BJ (cell line): ENCODE results near the gene KLHDC7B. TPM values are rescaled to one million over a fixed set of nuclear protein-coding genes. Genes with fewer than 3 reads are reported as not detected.

Experiments used
- CTCF ChIA-PET: fragments of 350-600 bp; formaldehyde crosslinking; extraction: SDS; loops from one replicate; lab custom pipeline; 2021; ENCODE audit warnings: antibody characterized with exemption, inconsistent platforms; lab: Yijun Ruan, JAX
- POLR2A ChIA-PET: fragments of 300-600 bp; sonication (Branson Sonifier 250); formaldehyde crosslinking; extraction: SDS; loops from one replicate; lab custom pipeline; 2021; ENCODE audit warnings: antibody characterized with exemption; lab: Charles Lee
- DNase-seq: peaks from one replicate; pipeline ENCODE4 v3.0.0-alpha.2; 2011; ENCODE audit warnings: low read depth
- H3K27me3 ChIP-seq: 2 replicates; pipeline ENCODE4 v1.6.0; 2011; ENCODE audit warnings: low read length; ENCODE audit not compliant: control insufficient read depth, insufficient read depth
- H3K36me3 ChIP-seq: 2 replicates; pipeline ENCODE4 v1.5.1; 2011; ENCODE audit warnings: low read length; ENCODE audit not compliant: control insufficient read depth, insufficient read depth
- H3K4me3 ChIP-seq: 2 replicates; pipeline ENCODE4 v1.5.1; 2011; ENCODE audit warnings: low read depth, mild to moderate bottlenecking, control low read depth, low read length
- CTCF ChIP-seq: IDR thresholded peaks from 2 replicates; pipeline ENCODE4 v1.5.1; 2011; ENCODE audit warnings: low read depth, mild to moderate bottlenecking, control low read depth, inconsistent platforms, low read length, moderate library complexity; ENCODE audit not compliant: insufficient read depth
- polyA plus RNA-seq: library from polyadenylated mRNA; depleted of rRNA; stranded (reverse); fragments of >200 nt; gene quantifications from 2 replicates; pipeline ENCODE4 v1.2.3, GENCODE V29; 2011

The KLHDC7B gene
- polyA plus RNA-seq, 1 experiment: 0.34 TPM

DNA sequence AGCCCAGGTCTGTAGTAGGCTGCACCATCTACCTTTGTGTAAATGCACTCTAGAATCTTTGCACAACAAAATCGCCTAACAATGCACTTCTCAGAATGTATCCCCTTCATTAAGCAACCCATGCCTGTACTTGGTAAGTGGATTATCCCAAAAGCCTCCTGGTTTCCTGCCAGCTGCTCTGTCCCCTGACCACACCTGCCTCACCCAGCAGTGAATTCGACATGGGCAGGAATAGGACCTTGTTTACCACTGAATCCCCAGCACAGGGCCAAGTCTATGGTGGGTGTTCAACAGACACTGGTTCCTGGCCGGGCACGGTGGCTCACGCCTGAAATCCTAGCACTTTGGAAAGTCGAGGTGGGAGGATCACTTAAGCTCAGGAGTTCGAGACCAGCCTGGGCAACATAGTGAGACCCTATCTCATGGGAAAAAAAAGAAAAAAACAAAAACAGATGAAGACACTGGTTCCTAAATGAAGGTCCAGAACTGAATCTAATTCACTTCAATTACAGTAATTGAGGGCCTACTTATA is 22.1 kb downstream of the KLHDC7B start:
- TF ChIP-seq CTCF: no peak
- Histone ChIP-seq H3K27me3 (0 out of 2 replicates have a peak, but pooled peaks cover 1% of the 10 kb centered on the region), H3K4me3 (no peak overlapping the region), H3K36me3 (peaks cover 1% of the 10 kb centered on the region; the same call in 1 of the 2 replicates)
- ChIA-PET POLR2A (no interaction called here), CTCF (no interaction called here)
- no peak for DNase-seq

DNA sequence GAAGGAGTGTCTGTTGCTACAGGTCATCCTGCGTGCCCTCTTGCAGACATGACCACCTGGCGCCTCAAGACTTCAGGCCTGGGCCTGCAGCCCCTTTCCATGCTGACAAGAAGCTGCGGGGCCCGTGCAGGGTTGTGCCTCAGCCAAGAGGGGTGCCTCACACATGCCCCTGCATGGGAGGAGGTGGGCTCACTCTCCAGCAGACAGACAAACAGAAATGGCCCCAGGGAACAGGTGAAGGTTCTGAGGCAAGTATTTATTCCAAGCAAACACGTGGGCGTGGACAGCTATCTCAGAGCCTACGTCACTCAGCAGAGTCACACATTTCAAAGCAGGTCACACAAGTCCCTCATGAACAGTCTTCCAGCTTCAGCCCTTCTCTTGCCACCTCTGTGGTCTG is 22.9 kb downstream of the KLHDC7B start:
- DNase-seq: no peak
- POLR2A ChIA-PET: no interaction called here

DNA sequence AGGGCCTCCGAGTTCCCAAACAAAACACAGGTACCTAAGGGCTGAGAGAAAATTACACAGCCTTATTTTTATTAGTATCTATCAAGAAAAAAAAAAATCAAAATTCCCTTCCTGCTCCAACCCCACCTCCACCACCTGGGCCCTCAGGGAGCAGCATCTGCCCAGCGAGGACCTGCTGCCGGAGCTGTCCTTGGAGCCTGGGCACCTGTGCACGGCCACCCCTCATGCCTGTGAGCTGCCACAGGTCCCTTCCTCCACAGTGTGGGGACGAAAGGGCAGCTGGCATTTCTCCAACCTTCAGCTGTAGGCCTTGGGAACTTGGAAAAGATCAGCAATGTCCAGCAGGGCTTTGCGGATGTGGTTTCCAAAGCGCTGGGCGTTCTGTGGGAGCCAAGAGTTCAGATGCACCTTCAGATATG is 23.4 kb downstream of the KLHDC7B start:
- H3K4me3 ChIP-seq: no peak overlapping the region
- CTCF ChIA-PET: interaction anchor here (0.9 to 1.7 kb wide), 4 partner anchors 8 to 43 kb away, joined by 3 to 8 read pairs (median 4); partner anchors contain the start of gene SCO2
- H3K36me3 ChIP-seq: peaks cover 1% of the 10 kb centered on the region; the same call in 1 of the 2 replicates
- POLR2A ChIA-PET: no interaction called here
- no peak for DNase-seq
- 0 out of 2 replicates have a peak, but pooled peaks cover 1% of the 10 kb centered on the region for H3K27me3 ChIP-seq
- no peak for TF ChIP-seq CTCF

More for the DNA sequence above, 22.9 kb downstream of the KLHDC7B start:
- Histone ChIP-seq H3K36me3 (peaks cover 1% of the 10 kb centered on the region; the same call in 1 of the 2 replicates), H3K4me3 (no peak overlapping the region), H3K27me3 (0 out of 2 replicates have a peak, but pooled peaks cover 1% of the 10 kb centered on the region)
- CTCF ChIA-PET: interaction anchor here (0.9 to 1.7 kb wide), 4 partner anchors 9 to 43 kb away, joined by 3 to 8 read pairs (median 4); partner anchors contain the start of gene SCO2
- no peak for TF ChIP-seq CTCF

- H3K27me3 ChIP-seq: no peaks in the 10 kb centered on the region
- no peak for DNase-seq
- H3K4me3 ChIP-seq: no peak overlapping the region
- no peak for TF ChIP-seq CTCF
- H3K36me3 ChIP-seq: peaks cover 1% of the 10 kb centered on the region; the same call in 1 of the 2 replicates
- POLR2A ChIA-PET: no interaction called here
- CTCF ChIA-PET: interaction anchor here (1.6 to 1.7 kb wide), 2 partner anchors 43 to 44 kb away, joined by 3 to 8 read pairs; partner anchors contain the start of gene SCO2
Observed at GRCh38 chr22:50569896-50570535, 24.3 kb downstream of the KLHDC7B start.

DNA sequence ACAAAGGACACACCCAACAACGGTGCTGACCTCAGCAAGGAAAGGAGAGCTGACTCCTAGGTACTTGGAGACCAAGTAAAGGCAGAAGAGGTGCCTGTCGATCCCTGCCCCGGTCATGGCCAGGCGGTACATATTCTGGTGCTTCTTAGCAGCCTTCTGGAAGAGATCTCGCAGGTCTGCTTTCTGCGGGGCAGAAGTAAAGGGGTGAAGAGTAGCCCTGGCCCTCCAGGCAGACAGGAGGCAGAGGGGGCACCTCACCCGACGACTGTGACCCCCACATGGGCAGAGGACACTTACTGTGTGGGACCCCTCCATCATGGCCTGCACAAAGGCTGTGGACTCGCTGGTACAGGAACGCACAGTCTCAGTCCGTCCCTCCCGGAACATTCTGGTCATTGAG is 25.2 kb downstream of the KLHDC7B start:
- POLR2A ChIA-PET: no interaction called here
- no peak for TF ChIP-seq CTCF
- CTCF ChIA-PET: interaction anchor here (1.6 to 2.7 kb wide), 2 partner anchors 8 to 43 kb away, joined by 3 to 18 read pairs; partner anchors contain the start of gene SYCE3
- peaks cover 1% of the 10 kb centered on the region; the same call in 1 of the 2 replicates for H3K36me3 ChIP-seq
- no peak overlapping the region for H3K4me3 ChIP-seq
- DNase-seq: no peak
- H3K27me3 ChIP-seq: no peaks in the 10 kb centered on the region
